H54 (cell line): ENCODE data around the gene C10orf90.
A peak's percentile ranks its signal among the peaks of the same experiment; 100 is the strongest.
"Not testable (repeated sequence)": the region's sequence is repeated elsewhere in the genome, so short reads cannot be mapped to it uniquely, and the experiment has no call there.

Experiments
- DNase-seq: peaks from one replicate; pipeline ENCODE4 v3.0.0; 2011; ENCODE audit warnings: low spot score, mixed read lengths; ENCODE audit not compliant: insufficient read length
- FAIRE-seq: peaks from 3 replicates; lab custom pipeline; 2011; peaks lifted over from hg19 to GRCh38; lab: Jason Lieb, UNC
- POLR2A ChIP-seq: IDR thresholded peaks from 2 replicates; pipeline ENCODE4 v1.6.1; 2011; ENCODE audit warnings: low read depth, mild to moderate bottlenecking, low read length

Gene C10orf90

GRCh38 chr10:126393076-126393475, 277.4 kb downstream of the C10orf90 start:
- no peak for TF ChIP-seq POLR2A
- FAIRE-seq (no peak), DNase-seq (no peak)

- DNase-seq (no peak), FAIRE-seq (no peak)
- no peak for TF ChIP-seq POLR2A
Measured at GRCh38 chr10:126392469-126392868, 278.0 kb downstream of the C10orf90 start.

- DNase-seq (no peak), FAIRE-seq (no peak)
- no peak for TF ChIP-seq POLR2A
Measured at GRCh38 chr10:126392068-126392467, 278.4 kb downstream of the C10orf90 start.

GRCh38 chr10:126391192-126391885, 279.2 kb downstream of the C10orf90 start:
- TF ChIP-seq POLR2A: no peak
- DNase-seq (no peak), FAIRE-seq (no peak)

GRCh38 chr10:126390324-126390723, 280.2 kb downstream of the C10orf90 start:
- TF ChIP-seq POLR2A: no peak
- no peak for FAIRE-seq
- DNase-seq: no peak

- DNase-seq: no peak
- TF ChIP-seq POLR2A: no peak
- no peak for FAIRE-seq
Measured at GRCh38 chr10:126387931-126388911, 282.3 kb downstream of the C10orf90 start, which contains the start of gene ADAM12. Gene ADAM12, minus strand, starts transcription at chr10:126388477. Its CDS starts 332 bp downstream, at chr10:126388145.

GRCh38 chr10:126387041-126387921, 283.2 kb downstream of the C10orf90 start:
- FAIRE-seq: peak; percentile 11
- no peak for DNase-seq
- no peak for TF ChIP-seq POLR2A

- FAIRE-seq (peak; percentile 87), DNase-seq (no peak)
- TF ChIP-seq POLR2A: no peak
Measured at GRCh38 chr10:126384269-126384873, 286.1 kb downstream of the C10orf90 start.

GRCh38 chr10:126380352-126381076, 290.0 kb downstream of the C10orf90 start:
- TF ChIP-seq POLR2A: no peak
- FAIRE-seq (no peak), DNase-seq (no peak)

GRCh38 chr10:126379166-126379565, 291.3 kb downstream of the C10orf90 start:
- not testable (repeated sequence) for DNase-seq, FAIRE-seq

- no peak for TF ChIP-seq POLR2A
- DNase-seq (no peak), FAIRE-seq (peak; percentile 82)
Measured at GRCh38 chr10:126376956-126377355, 293.5 kb downstream of the C10orf90 start.

- no peak for TF ChIP-seq POLR2A
- no peak for FAIRE-seq
- DNase-seq: no peak
Measured at GRCh38 chr10:126375926-126376554, 294.5 kb downstream of the C10orf90 start.
